K562 (cell line): ENCODE results near the gene FBXW2. TPM values are rescaled to one million over a fixed set of nuclear protein-coding genes. Genes with fewer than 3 reads are reported as not detected.

Experiments
- ARID2 ChIP-seq: fragments of 450-650 bp; IDR thresholded peaks from 2 replicates; pipeline ENCODE4 v1.6.1; 2017; ENCODE audit warnings: antibody characterized with exemption, mild to moderate bottlenecking
- ATF3 ChIP-seq, 2 experiments: fragments of 450-650 bp in 1 of 2; sonication (generic) in 1 of 2; formaldehyde crosslinking in 1 of 2; IDR thresholded peaks in 1 of 2; conservative IDR thresholded peaks in 1 of 2; 2 replicates each; pipeline versions ENCODE4 v1.6.1 to v1.8.1; 2016 to 2023; ENCODE audit warnings: mild to moderate bottlenecking in 2 of 2, moderate library complexity in 2 of 2, inconsistent platforms in 1 of 2, missing genetic modification reagents in 1 of 2
- CBFA2T2 ChIP-seq: fragments of 450-650 bp; conservative IDR thresholded peaks from 2 replicates; pipeline ENCODE4 v1.6.1; 2017; ENCODE audit warnings: mild to moderate bottlenecking
- CHD7 ChIP-seq: fragments of 200-600 bp; sonication (generic); IDR thresholded peaks from one replicate; pipeline ENCODE4 v1.6.1; 2012; ENCODE audit warnings: mild to moderate bottlenecking, low read depth, low read length, inconsistent platforms
- ZKSCAN1 ChIP-seq: fragments of 150-350 bp; IDR thresholded peaks from 2 replicates; pipeline ENCODE4 v1.6.1; 2016; ENCODE audit warnings: low read depth, low read length
- ZKSCAN3 ChIP-seq: fragments of 250-450 bp; sonication (Bioruptor Pico); IDR thresholded peaks from 2 replicates; pipeline ENCODE4 v1.4.0; 2020
- ZNF449 ChIP-seq: fragments of 250-450 bp; sonication (Bioruptor Pico); IDR thresholded peaks from 2 replicates; pipeline ENCODE4 v1.8.0; 2022; ENCODE audit warnings: moderate library complexity, mild to moderate bottlenecking, inconsistent platforms
- ZNF707 ChIP-seq: fragments of 250-450 bp; sonication (Bioruptor Pico); conservative IDR thresholded peaks from 2 replicates; pipeline ENCODE4 v1.8.0; 2022; ENCODE audit warnings: inconsistent platforms, mild to moderate bottlenecking, moderate library complexity
- polyA plus RNA-seq, 8 experiments: library from polyadenylated mRNA; depleted of rRNA in 4 of 8; stranded (reverse) in 5 of 8; unstranded in 3 of 8; fragments of >200 nt; fragmentation: Nextera tagmentation in 2 of 8; fragmentation: Illumina TruSeq in 1 of 8; extraction: Ambion mirVana in 2 of 8; extraction: Trizol in 1 of 8; gene quantifications; 2 replicates each; pipeline versions ENCODE4 v1.2.1 to v1.2.3, GENCODE V29; 2011 to 2014; ENCODE audit warnings: inconsistent platforms in 1 of 8, missing spikeins in 1 of 8
- total RNA-seq, 7 experiments: library from RNA; depleted of rRNA in 6 of 7; stranded (reverse); fragments of >200 nt in 6 of 7; fragmentation: Illumina TruSeq in 2 of 7; extraction: Trizol in 2 of 7; gene quantifications; 2 replicates each; pipeline versions ENCODE4 v1.2.1 to v1.2.3, GENCODE V29; 2011 to 2021; ENCODE audit warnings: low replicate concordance in 1 of 7

Gene FBXW2
- total and polyA plus RNA-seq, 9 of the 15 experiments (the other 6 are each of a cell fraction or from before 2014, with no cell fraction given) = 2.5 to 57.8 (median 28.1) TPM

- TF ChIP-seq ZNF449 (CRISPR knock-in tag) = no peak
- no peak for TF ChIP-seq ZNF707 (CRISPR knock-in tag)
- TF ChIP-seq CBFA2T2 = no peak
- no peak for TF ChIP-seq ARID2
- no peak for TF ChIP-seq ZKSCAN1
- TF ChIP-seq CHD7 = no peak
- TF ChIP-seq ATF3 (IDR thresholded peaks at IDR 0.05) = no peak
- TF ChIP-seq ATF3 (CRISPR knock-in tag; conservative IDR thresholded peaks at IDR 0.05) = no peak
- no peak for TF ChIP-seq ZKSCAN3 (CRISPR knock-in tag)
Measured at GRCh38 chr9:120837921-120838320, 44.7 kb upstream of the FBXW2 start (continued).
